Peyer's patch (tissue), 4 donors: ENCODE data around the gene BCKDK. TPM values are rescaled to one million over a fixed set of nuclear protein-coding genes. Genes with fewer than 3 reads are reported as not detected.
"Not testable (repeated sequence)": the region's sequence is repeated elsewhere in the genome, so short reads cannot be mapped to it uniquely, and the experiment has no call there.

Experiments
- DNase-seq, 3 donors: peaks; one replicate each; pipeline ENCODE4 v3.0.0-alpha.2; 2017 to 2019
- H3K27ac ChIP-seq, 4 donors: fragments of 200-600 bp; sonication (generic); one replicate each; pipeline ENCODE4 v1.5.1; 2016 to 2019
- H3K27me3 ChIP-seq, 2 donors: fragments of 200-600 bp; sonication (generic); one replicate each; pipeline ENCODE4 v1.5.1; 2019
- H3K36me3 ChIP-seq, 3 donors: fragments of 200-600 bp; sonication (generic); one replicate each; pipeline ENCODE4 v1.5.1; 2016 to 2019
- H3K4me1 ChIP-seq, 4 donors: fragments of 200-600 bp; sonication (generic); one replicate each; pipeline ENCODE4 v1.5.1; 2016 to 2019
- H3K4me3 ChIP-seq, 4 donors: fragments of 200-600 bp; sonication (generic); 1 replicate in 3 of 4; 2 replicates in 1 of 4; pipeline ENCODE4 v1.5.1; 2016 to 2019; ENCODE audit warnings: mild to moderate bottlenecking in 1 of 4
- H3K9me3 ChIP-seq, 4 donors: fragments of 200-600 bp; sonication (generic); one replicate each; pipeline ENCODE4 v1.5.1; 2016 to 2019; ENCODE audit warnings: mild to moderate bottlenecking in 1 of 4
- POLR2A ChIP-seq, 2 donors: fragments of 450-650 bp; IDR thresholded peaks; one replicate each; pipeline ENCODE4 v1.5.1; 2017; ENCODE audit warnings: antibody characterized with exemption in 2 of 2, mild to moderate bottlenecking in 2 of 2, moderate library complexity in 2 of 2
- total RNA-seq, 4 donors: library from RNA; depleted of rRNA; stranded (reverse); fragments of >200 nt; gene quantifications; one replicate each; pipeline ENCODE4 v1.1.0, GENCODE V29; 2016
- TF ChIP-seq, protein P1 (sequence below), 6 experiments: fragments of 450-650 bp in 4 of 6; fragments of 200-600 bp in 2 of 6; sonication (generic) in 1 of 6; IDR thresholded peaks; one replicate each; pipeline ENCODE4 v1.5.1; 2017 to 2019; ENCODE audit warnings: antibody characterized with exemption in 6 of 6, mild to moderate bottlenecking in 3 of 6, moderate library complexity in 1 of 6

The BCKDK gene
- total RNA-seq, 4 donors from 2014 or later: 30.5 to 71.4 (median 41.8) TPM

DNA sequence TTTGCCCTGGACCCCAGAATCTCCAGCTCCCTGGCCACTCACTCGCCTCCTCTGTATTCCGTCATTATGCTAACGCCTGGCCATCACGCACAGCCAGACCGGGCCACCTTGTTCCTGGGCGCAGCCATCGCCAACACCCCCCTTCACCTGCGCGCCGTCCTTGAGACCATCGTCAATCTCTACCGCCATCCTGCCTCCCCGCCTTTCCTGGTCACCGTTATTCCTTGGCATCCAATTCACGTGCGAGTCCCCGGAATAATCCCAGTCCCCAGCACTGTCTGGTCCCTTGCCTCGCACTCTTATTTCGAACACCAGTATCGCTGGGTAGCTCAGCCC, 14.1 kb upstream of the BCKDK start:
- Histone ChIP-seq H3K9me3 (no peaks in the 10 kb centered on the region), H3K4me1 (peaks cover 0 to 19% (median 13%) of the 10 kb centered on the region in 4 donors), H3K27ac (peak overlapping the region; percentile 85 to 91 (median 88)), H3K36me3 (peaks cover 0 to 24% (median 0%) of the 10 kb centered on the region in 3 donors), H3K27me3 (no peaks in the 10 kb centered on the region), H3K4me3 (peak overlapping the region; percentile 70 to 79 (median 74))
- peak in 1 of 3 donors; percentile 51 for DNase-seq
- TF ChIP-seq, protein P1, sequence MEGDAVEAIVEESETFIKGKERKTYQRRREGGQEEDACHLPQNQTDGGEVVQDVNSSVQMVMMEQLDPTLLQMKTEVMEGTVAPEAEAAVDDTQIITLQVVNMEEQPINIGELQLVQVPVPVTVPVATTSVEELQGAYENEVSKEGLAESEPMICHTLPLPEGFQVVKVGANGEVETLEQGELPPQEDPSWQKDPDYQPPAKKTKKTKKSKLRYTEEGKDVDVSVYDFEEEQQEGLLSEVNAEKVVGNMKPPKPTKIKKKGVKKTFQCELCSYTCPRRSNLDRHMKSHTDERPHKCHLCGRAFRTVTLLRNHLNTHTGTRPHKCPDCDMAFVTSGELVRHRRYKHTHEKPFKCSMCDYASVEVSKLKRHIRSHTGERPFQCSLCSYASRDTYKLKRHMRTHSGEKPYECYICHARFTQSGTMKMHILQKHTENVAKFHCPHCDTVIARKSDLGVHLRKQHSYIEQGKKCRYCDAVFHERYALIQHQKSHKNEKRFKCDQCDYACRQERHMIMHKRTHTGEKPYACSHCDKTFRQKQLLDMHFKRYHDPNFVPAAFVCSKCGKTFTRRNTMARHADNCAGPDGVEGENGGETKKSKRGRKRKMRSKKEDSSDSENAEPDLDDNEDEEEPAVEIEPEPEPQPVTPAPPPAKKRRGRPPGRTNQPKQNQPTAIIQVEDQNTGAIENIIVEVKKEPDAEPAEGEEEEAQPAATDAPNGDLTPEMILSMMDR (IDR thresholded peaks at IDR 0.05): no peak
- no peak for TF ChIP-seq POLR2A (IDR thresholded peaks at IDR 0.05)

DNA sequence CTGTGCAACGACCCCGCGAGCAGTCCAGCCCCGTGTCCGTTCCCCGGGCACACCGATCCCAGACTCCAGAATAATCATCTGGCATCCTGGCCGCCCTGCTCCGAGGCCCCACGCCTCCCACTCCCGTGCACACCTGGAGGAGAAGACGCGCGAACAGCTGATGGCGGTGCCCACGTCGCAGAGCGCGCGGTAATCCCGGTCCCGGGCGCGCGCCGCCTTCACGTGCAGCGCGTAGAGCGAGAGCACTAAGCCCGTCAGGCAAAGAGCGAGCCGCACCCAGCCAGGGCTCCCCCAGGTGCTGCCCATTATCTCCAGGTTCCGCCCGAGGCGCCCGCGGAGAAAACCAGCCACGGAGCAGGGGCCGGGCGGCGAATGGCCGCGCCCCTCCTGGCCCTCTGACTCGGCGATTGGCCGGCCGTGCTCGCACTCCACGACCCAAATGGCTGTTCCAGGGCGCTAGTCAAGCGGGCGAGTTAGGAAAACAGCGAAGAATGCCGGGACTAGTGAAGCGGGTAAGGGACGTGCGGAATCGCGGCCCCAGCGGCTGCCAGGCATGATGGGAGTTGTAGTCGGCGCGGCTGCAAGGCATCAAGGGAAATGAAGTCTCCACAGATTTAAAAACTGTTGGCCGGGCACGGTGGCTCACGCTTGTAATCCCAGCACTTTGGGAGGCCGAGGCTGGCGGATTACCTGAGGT, 13.6 kb upstream of the BCKDK start, which contains the start of gene VKORC1:
VKORC1 (minus strand) TSS at position 374 of the 697 bp plus-strand sequence; CDS start at position 306, 68 bp downstream.
- Histone ChIP-seq H3K4me3 (peak within 1 kb of the TSS; percentile 70 to 79 (median 74)), H3K27ac (peak within 1 kb of the TSS; percentile 85 to 91 (median 88)), H3K27me3 (no peaks in the 10 kb centered on the region), H3K36me3 (peaks cover 0 to 19% (median 0%) of the 10 kb centered on the region in 3 donors), H3K4me1 (peaks cover 0 to 19% (median 13%) of the 10 kb centered on the region in 4 donors), H3K9me3 (no peaks in the 10 kb centered on the region)
- peak; percentile 89 to 97 (median 96) for DNase-seq
- TF ChIP-seq, protein P1 (IDR thresholded peaks at IDR 0.05): peak in 2 of 6 experiments; percentile 20 to 26
- peak; percentile 74 to 91 for TF ChIP-seq POLR2A (IDR thresholded peaks at IDR 0.05)

DNA sequence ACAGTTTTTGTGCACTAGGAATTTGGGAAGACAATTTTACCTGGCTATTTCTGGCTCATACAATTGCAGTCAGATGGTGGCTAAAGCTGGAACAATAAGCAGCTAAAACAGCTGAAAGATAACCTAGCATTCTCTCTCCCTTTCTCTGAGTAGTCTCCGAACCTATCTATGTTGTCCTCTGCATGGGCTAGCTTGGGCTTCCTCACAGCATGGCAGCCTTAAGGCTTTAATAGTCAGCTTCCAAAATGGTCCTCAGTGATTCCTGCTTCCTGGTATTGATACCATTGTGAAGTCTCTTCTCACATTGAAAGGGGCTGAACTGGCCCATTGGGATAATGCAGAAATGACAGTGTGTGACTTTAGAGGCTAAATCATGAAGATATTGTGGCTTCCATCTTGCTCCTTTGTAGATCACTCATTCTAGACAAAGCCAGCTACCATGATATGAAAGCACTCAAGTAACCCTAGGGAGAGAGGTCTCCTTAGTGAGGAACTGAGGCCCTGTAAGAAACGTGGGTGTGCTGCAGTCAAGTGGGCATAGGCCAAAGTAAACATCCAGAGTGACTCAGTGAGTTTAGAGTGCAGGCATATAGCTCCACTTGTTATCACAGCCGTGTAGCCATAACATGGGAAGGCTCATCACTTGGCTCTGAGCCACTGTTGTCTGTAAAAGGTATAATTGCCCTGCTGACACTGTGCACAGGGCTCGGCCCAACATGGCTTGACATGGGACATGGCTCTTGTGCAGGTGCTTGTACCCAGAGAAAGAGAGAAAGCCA, 8.1 kb upstream of the BCKDK start:
- peak in 1 of 3 donors; percentile 47 for DNase-seq
- TF ChIP-seq, protein P1 (IDR thresholded peaks at IDR 0.05): no peak
- TF ChIP-seq POLR2A (IDR thresholded peaks at IDR 0.05): no peak
- H3K27ac ChIP-seq: no peak overlapping the region
- H3K9me3 ChIP-seq: no peaks in the 10 kb centered on the region
- H3K36me3 ChIP-seq: no peaks in the 10 kb centered on the region
- no peak overlapping the region for H3K4me3 ChIP-seq
- H3K27me3 ChIP-seq: no peaks in the 10 kb centered on the region
- peaks cover 0 to 12% (median 7%) of the 10 kb centered on the region in 4 donors for H3K4me1 ChIP-seq

DNA sequence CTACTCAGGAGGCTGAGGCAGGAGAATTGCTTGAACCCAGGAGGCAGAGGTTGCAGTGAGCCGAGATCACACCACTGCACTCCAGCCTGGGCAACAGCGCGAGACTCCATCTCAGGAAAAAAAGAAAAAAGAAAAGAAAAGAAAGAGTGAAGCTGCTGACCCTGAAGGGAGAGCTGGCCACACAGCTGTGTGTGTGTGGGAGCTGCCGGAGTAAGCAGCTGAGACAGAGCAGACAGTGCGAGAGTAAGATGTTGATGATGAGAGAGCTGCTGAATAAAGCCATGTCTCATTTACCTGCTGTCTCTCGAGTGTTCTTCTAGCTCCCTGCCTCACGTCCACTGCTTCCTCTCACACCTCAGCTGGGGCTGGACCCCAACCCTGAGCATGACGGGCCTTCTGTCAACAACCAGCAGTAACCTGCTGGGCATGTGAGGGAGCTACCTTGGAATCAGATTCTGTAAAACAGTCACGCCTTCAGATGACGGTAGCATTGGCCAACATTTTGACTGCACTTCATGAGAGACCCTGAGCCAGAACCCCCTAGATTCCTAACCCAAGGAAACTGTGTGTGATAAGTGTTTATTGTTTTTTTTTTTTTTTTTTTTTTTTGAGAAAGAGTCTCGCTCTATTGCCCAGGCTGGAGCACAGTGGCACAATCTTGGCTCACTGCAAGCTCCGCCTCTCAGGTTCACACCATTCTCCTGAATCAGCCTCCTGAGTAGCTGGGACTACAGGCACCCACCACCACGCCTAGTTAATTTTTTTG, 7.1 kb upstream of the BCKDK start:
- not testable (repeated sequence) for H3K9me3 ChIP-seq, H3K4me3 ChIP-seq, H3K4me1 ChIP-seq, H3K36me3 ChIP-seq, H3K27ac ChIP-seq, DNase-seq, H3K27me3 ChIP-seq

DNA sequence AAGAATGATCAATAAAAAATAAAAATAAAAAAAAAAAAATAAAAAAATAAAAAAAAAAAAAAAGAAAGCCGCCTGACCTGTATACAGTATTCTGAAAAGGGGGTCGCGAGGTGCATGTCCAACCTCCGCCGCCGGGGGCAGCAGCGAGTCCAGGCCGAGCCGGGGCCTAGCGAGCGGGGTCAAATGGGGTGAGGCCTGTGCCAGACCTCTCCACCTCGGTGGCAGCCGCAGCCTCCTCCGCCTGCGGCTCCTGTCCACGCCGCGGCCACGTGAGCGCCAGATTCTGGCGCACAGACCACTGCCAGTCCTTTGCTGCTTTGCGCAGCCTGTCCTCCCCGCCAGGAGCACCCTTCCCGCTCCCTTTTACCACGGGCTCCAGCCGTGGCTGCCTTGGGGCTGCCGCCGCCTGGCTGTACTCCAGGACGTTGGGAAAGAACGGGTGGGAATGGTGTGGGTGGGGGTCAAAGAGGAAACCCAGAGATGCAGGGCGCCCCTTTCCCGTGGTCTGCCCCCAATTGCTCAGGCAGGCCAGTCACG, 2.4 kb upstream of the BCKDK start:
- Histone ChIP-seq H3K9me3 (no peaks in the 10 kb centered on the region), H3K36me3 (peaks cover 0 to 13% (median 0%) of the 10 kb centered on the region in 3 donors), H3K4me3 (peak overlapping the region in 1 of 4 donors; percentile 25), H3K27me3 (no peaks in the 10 kb centered on the region), H3K27ac (peak overlapping the region in 3 of 4 donors; percentile 23 to 46 (median 32)), H3K4me1 (peaks cover 0 to 19% (median 11%) of the 10 kb centered on the region in 4 donors)
- DNase-seq: peak; percentile 83 to 92 (median 89)
- no peak for TF ChIP-seq POLR2A (IDR thresholded peaks at IDR 0.05)
- TF ChIP-seq, protein P1 (IDR thresholded peaks at IDR 0.05): peak; percentile 76 to 86 (median 82)
